Right atrium auricular region (tissue), 2 donors: ENCODE measurements around the gene ZC3H11A. TPM values are rescaled to one million over a fixed set of nuclear protein-coding genes. Genes with fewer than 3 reads are reported as not detected.

Experiments used
- DNase-seq: peaks from one replicate; pipeline ENCODE4 v3.0.0-alpha.2; 2019; ENCODE audit warnings: low spot score
- H3K27ac ChIP-seq, 2 donors: fragments of 200-600 bp; sonication (generic); 1 replicate in 1 of 2; 2 replicates in 1 of 2; pipeline ENCODE4 v1.5.1; 2016 to 2019
- H3K27me3 ChIP-seq, 2 donors: fragments of 200-600 bp; sonication (generic); one replicate each; pipeline versions ENCODE4 v1.5.1 to v1.6.0; 2017 to 2019
- H3K36me3 ChIP-seq: fragments of 200-600 bp; sonication (generic); one replicate; pipeline ENCODE4 v1.5.1; 2016
- H3K4me1 ChIP-seq, 2 donors: fragments of 200-600 bp; sonication (generic); one replicate each; pipeline versions ENCODE4 v1.5.1 to v1.6.0; 2017 to 2019
- H3K4me3 ChIP-seq, 2 donors: fragments of 200-600 bp; sonication (generic); 1 replicate in 1 of 2; 2 replicates in 1 of 2; pipeline ENCODE4 v1.5.1; 2017 to 2019; ENCODE audit warnings: mild to moderate bottlenecking in 1 of 2, moderate library complexity in 1 of 2
- H3K9me3 ChIP-seq, 2 donors: fragments of 200-600 bp; sonication (generic); one replicate each; pipeline ENCODE4 v1.5.1; 2019
- total RNA-seq, 2 donors: library from RNA; depleted of rRNA; stranded (reverse); fragments of >200 nt; gene quantifications; one replicate each; pipeline ENCODE4 v1.1.0, GENCODE V29; 2016
- TF ChIP-seq, protein P1 (sequence below), 2 donors: fragments of 200-600 bp; sonication (generic); IDR thresholded peaks; one replicate each; pipeline ENCODE4 v1.5.1; 2019; ENCODE audit warnings: antibody characterized with exemption in 2 of 2

ZC3H11A gene
- total RNA-seq, 2 donors from 2014 or later, result 53.1 to 56.0 TPM

GRCh38 chr1:203794764-203795440 is 521 bp upstream of the ZC3H11A start:
- no peak for DNase-seq
- peak overlapping the region; percentile 65 to 73 for H3K4me3 ChIP-seq

DNA sequence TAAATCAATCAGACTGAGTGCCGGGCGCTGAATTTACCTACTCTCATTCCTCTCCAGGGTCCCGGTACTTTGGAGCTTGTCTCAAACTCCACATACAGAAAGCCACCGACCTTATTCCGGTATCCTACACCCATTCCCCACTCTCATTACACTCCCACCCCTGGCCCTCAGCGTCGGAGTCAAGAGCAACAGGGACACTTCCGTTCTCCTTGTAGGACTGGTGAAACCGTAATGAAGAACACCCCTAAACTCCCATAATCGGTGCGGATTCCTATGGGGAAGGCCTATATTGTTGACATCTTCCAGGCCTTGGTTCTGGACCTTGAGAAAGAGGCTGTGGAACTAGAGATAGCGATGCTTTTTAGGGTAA is 798 bp downstream of the ZC3H11A start:
- Histone ChIP-seq H3K27me3 (no peaks in the 10 kb centered on the region), H3K4me1 (peaks cover 0 to 53% of the 10 kb centered on the region in 2 donors), H3K27ac (peak overlapping the region; percentile 94 to 97), H3K4me3 (peak overlapping the region; percentile 65 to 73), H3K36me3 (no peaks in the 10 kb centered on the region), H3K9me3 (no peaks in the 10 kb centered on the region)
- TF ChIP-seq, protein P1, sequence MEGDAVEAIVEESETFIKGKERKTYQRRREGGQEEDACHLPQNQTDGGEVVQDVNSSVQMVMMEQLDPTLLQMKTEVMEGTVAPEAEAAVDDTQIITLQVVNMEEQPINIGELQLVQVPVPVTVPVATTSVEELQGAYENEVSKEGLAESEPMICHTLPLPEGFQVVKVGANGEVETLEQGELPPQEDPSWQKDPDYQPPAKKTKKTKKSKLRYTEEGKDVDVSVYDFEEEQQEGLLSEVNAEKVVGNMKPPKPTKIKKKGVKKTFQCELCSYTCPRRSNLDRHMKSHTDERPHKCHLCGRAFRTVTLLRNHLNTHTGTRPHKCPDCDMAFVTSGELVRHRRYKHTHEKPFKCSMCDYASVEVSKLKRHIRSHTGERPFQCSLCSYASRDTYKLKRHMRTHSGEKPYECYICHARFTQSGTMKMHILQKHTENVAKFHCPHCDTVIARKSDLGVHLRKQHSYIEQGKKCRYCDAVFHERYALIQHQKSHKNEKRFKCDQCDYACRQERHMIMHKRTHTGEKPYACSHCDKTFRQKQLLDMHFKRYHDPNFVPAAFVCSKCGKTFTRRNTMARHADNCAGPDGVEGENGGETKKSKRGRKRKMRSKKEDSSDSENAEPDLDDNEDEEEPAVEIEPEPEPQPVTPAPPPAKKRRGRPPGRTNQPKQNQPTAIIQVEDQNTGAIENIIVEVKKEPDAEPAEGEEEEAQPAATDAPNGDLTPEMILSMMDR (IDR thresholded peaks at IDR 0.05), result no peak
- DNase-seq, result no peak

More at GRCh38 chr1:203794764-203795440, 521 bp upstream of the ZC3H11A start:
- Histone ChIP-seq H3K4me1 (peaks cover 0 to 40% of the 10 kb centered on the region in 2 donors), H3K27ac (peak overlapping the region; percentile 94 to 97), H3K9me3 (no peaks in the 10 kb centered on the region), H3K27me3 (no peaks in the 10 kb centered on the region), H3K36me3 (no peaks in the 10 kb centered on the region)
- TF ChIP-seq, protein P1 (IDR thresholded peaks at IDR 0.05), result no peak

GRCh38 chr1:203797216-203797615 is 1.8 kb downstream of the ZC3H11A start:
- TF ChIP-seq, protein P1 (IDR thresholded peaks at IDR 0.05), result no peak
- Histone ChIP-seq H3K4me3 (no peak overlapping the region), H3K9me3 (no peaks in the 10 kb centered on the region), H3K36me3 (no peaks in the 10 kb centered on the region), H3K4me1 (peaks cover 0 to 55% of the 10 kb centered on the region in 2 donors), H3K27ac (no peak overlapping the region), H3K27me3 (no peaks in the 10 kb centered on the region)
- no peak for DNase-seq

- Histone ChIP-seq H3K36me3 (no peaks in the 10 kb centered on the region), H3K9me3 (no peaks in the 10 kb centered on the region), H3K27me3 (no peaks in the 10 kb centered on the region), H3K27ac (no peak overlapping the region), H3K4me1 (peaks cover 0 to 55% of the 10 kb centered on the region in 2 donors), H3K4me3 (no peak overlapping the region)
- no peak for DNase-seq
- TF ChIP-seq, protein P1 (IDR thresholded peaks at IDR 0.05), result no peak
Observed at GRCh38 chr1:203797948-203798655, 2.7 kb downstream of the ZC3H11A start.

GRCh38 chr1:203799157-203799556 is 3.7 kb downstream of the ZC3H11A start:
- H3K36me3 ChIP-seq, result peaks cover 8% of the 10 kb centered on the region
- no peak for DNase-seq
- H3K4me1 ChIP-seq, result peaks cover 0 to 55% of the 10 kb centered on the region in 2 donors
- no peak overlapping the region for H3K4me3 ChIP-seq
- H3K9me3 ChIP-seq, result no peaks in the 10 kb centered on the region
- H3K27ac ChIP-seq, result no peak overlapping the region
- H3K27me3 ChIP-seq, result no peaks in the 10 kb centered on the region
- TF ChIP-seq, protein P1 (IDR thresholded peaks at IDR 0.05), result no peak
